ENCODE measurements around the gene UQCRH. TPM values are rescaled to one million over a fixed set of nuclear protein-coding genes. Genes with fewer than 3 reads are reported as not detected.

The UQCRH gene
- total and polyA plus RNA-seq, 2 of the 13 experiments (the other 11 are each of a cell fraction or from before 2014, with no cell fraction given), result 548 to 556 TPM

GRCh38 chr1:46301808-46302640 lies 1.5 kb upstream of the UQCRH start (continued):
- TF ChIP-seq ZNF276 (CRISPR knock-in tag; IDR thresholded peaks at IDR 0.05; ENCODE audit: low read depth), result no peak
- TF ChIP-seq SNAI1 (CRISPR knock-in tag; IDR thresholded peaks at IDR 0.05; ENCODE audit: borderline replicate concordance), result no peak; the same call in none of the 2 replicates
- TF ChIP-seq ZBTB4 (CRISPR knock-in tag; IDR thresholded peaks at IDR 0.05; ENCODE audit: borderline replicate concordance), result no peak
- 0 out of 2 replicates have a peak, but pooled peaks have one; percentile 14 for TF ChIP-seq PITX1 (CRISPR knock-in tag; IDR thresholded peaks at IDR 0.05)
- no peak for TF ChIP-seq MAZ (IDR thresholded peaks at IDR 0.05; ENCODE audit: borderline replicate concordance, low read depth, low read length)
- 0 out of 2 replicates have a peak, but pooled peaks have one; percentile 65 for TF ChIP-seq MAZ (CRISPR knock-in tag; IDR thresholded peaks at IDR 0.05; ENCODE audit: low read depth)
- TF ChIP-seq GLMP (CRISPR knock-in tag; IDR thresholded peaks at IDR 0.05; ENCODE audit: borderline replicate concordance), result peak; percentile 72; the same call in 1 of the 2 replicates
- TF ChIP-seq MYNN (CRISPR knock-in tag; IDR thresholded peaks at IDR 0.05; ENCODE audit: low read depth), result no peak
- peak; percentile 42; the same call in 1 of the 2 replicates for TF ChIP-seq SKIL (CRISPR knock-in tag; IDR thresholded peaks at IDR 0.05; ENCODE audit: borderline replicate concordance)
- peak; percentile 49; the same call in 1 of the 2 replicates for TF ChIP-seq ZNF30 (CRISPR knock-in tag; IDR thresholded peaks at IDR 0.05)
- peak; percentile 97 for TF ChIP-seq UBTF (CRISPR knock-in tag; IDR thresholded peaks at IDR 0.05)
- TF ChIP-seq PBX3 (CRISPR knock-in tag; IDR thresholded peaks at IDR 0.05; ENCODE audit: borderline replicate concordance), result no peak
- 0 out of 2 replicates have a peak, but pooled peaks have one; percentile 12 for TF ChIP-seq ZNF256 (CRISPR knock-in tag; conservative IDR thresholded peaks at IDR 0.05)
- TF ChIP-seq ZNF883 (CRISPR knock-in tag; IDR thresholded peaks at IDR 0.05; ENCODE audit: not compliant biosample characterization), result peak; percentile 70

All from HepG2 (cell line).